ENCODE measurements around the gene CD2. TPM values are rescaled to one million over a fixed set of nuclear protein-coding genes. Genes with fewer than 3 reads are reported as not detected.

Gene CD2
- total RNA-seq, 6 experiments from 2014 or later = 0.13 to 1.5 (median 0.66) TPM

DNA sequence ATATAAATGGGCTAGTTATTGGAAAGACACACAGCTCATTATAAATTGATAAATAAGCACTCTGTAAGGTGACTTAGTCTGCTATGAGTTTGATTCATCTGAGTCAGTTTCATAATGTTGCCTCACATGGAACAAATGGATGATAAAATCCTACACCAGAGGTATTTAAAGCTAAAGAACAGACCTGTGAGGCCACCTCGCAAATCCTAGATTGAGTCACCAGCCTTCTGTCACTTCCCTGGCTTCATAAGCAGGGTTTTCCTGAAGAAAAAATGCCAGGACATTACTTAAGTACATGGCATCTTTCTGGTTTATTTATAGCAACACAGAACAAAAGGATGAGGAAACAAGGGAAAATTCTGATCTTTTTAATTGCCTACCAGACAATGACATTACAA, 18.4 kb downstream of the CD2 start:
- H3K4me3 ChIP-seq = no peak overlapping the region
- H3K36me3 ChIP-seq = no peaks in the 10 kb centered on the region
- no peak for ATAC-seq
- H3K9me3 ChIP-seq = no peaks in the 10 kb centered on the region
- no peak for TF ChIP-seq POLR2A (IDR thresholded peaks at IDR 0.05)
- TF ChIP-seq, protein P1, sequence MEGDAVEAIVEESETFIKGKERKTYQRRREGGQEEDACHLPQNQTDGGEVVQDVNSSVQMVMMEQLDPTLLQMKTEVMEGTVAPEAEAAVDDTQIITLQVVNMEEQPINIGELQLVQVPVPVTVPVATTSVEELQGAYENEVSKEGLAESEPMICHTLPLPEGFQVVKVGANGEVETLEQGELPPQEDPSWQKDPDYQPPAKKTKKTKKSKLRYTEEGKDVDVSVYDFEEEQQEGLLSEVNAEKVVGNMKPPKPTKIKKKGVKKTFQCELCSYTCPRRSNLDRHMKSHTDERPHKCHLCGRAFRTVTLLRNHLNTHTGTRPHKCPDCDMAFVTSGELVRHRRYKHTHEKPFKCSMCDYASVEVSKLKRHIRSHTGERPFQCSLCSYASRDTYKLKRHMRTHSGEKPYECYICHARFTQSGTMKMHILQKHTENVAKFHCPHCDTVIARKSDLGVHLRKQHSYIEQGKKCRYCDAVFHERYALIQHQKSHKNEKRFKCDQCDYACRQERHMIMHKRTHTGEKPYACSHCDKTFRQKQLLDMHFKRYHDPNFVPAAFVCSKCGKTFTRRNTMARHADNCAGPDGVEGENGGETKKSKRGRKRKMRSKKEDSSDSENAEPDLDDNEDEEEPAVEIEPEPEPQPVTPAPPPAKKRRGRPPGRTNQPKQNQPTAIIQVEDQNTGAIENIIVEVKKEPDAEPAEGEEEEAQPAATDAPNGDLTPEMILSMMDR (IDR thresholded peaks at IDR 0.05) = no peak
- H3K27me3 ChIP-seq = no peaks in the 10 kb centered on the region
- DNase-seq = no peak
- no peaks in the 10 kb centered on the region for H3K4me1 ChIP-seq
- 21% methylated on average over 1 of the region's 1 CpG for WGBS (ENCODE audit: insufficient coverage, low coverage, low lambda C conversion rate, missing lambda C conversion rate)
- no peak overlapping the region for H3K27ac ChIP-seq
- intact Hi-C loops (cut with DNase I) = no loop called here

DNA sequence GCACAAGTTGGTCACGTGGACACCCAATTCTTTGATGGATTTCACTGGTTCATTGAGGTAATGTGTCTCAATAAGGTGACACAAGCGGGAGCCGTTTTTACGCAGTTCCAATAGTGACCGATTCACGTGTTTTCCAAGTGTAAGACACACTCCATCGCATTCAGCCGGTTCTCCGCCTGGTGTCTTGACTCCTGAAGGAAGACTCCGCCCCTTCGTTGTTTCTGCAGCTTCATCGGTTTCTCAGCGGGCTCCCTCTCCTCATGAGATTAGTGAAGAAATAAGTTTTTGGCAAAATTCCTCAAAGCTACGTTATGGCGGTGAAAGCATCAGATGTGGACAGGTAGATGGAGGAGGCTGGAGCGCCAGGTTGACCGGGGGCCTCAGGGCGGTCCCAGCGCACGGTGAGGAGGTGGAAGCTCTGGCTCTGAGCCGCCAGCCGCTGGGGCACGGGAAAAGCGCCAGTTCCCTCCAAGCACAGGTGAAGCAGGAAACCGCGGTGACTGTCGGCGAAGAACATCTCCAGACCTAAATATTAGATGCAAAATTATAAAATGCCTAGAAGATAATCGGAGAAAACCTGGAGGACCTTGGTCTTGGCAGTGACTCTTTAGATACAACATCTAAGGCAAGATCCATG, 21.0 kb downstream of the CD2 start:
- WGBS (ENCODE audit: insufficient coverage, low coverage, low lambda C conversion rate, missing lambda C conversion rate) = 82% methylated on average over 26 of the region's 29 CpGs
- H3K27me3 ChIP-seq = no peaks in the 10 kb centered on the region
- H3K4me3 ChIP-seq = no peak overlapping the region
- DNase-seq (no peak), ATAC-seq (no peak)
- TF ChIP-seq, protein P1 (IDR thresholded peaks at IDR 0.05) = no peak
- TF ChIP-seq POLR2A (IDR thresholded peaks at IDR 0.05) = no peak
- no peaks in the 10 kb centered on the region for H3K4me1 ChIP-seq
- H3K9me3 ChIP-seq = no peaks in the 10 kb centered on the region
- intact Hi-C loops (cut with DNase I) = no loop called here
- no peak overlapping the region for H3K27ac ChIP-seq
- H3K36me3 ChIP-seq = no peaks in the 10 kb centered on the region

DNA sequence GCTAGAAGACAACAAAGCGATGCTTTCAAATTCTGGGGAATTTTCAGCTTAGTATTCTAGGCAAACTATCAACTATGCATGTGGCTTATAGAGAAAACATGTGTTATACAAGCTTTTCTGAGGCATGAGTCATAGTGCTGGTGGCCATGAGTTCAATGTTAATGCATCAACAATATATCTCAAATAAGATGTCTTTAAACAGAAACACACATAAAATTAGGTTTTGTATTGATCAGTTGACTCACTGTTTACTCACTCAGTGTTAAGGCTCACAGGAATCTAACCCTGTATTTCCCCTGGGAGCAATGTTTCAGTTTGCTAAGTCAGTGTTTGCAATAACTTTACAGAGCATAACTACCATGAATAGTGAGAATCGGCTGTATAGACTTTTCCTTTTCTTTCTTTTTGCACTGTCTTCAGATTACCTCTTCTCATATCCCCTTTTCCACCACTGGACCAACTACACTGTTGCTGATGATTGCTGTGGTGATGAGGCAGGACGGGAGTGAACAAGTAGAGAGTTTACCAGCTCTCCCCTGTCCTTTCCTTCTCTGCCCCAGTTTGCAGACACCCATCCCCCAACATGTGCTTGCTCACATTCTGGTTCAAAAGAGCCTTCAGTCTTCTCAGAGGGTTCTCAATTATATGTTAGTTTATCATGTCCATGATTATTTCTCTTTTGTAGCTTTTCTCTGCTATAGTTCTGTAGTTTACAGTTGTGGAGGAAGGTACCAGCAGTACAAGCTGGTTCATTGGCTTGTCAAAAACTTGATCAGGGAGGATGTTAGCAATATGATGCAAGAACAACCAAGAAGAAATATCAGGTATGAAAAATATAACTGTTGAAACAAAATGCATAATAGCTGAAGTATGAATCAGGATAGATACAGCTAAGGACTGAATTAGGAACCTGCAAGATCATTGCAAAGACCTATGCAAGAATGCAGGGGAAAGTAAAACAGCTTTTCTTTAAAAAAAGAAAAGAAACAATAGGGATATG, 23.9 kb downstream of the CD2 start:
- TF ChIP-seq POLR2A (IDR thresholded peaks at IDR 0.05) = no peak
- TF ChIP-seq, protein P1 (IDR thresholded peaks at IDR 0.05) = no peak
- no peak overlapping the region for H3K4me3 ChIP-seq
- no peaks in the 10 kb centered on the region for H3K27me3 ChIP-seq
- WGBS (ENCODE audit: insufficient coverage, low coverage, low lambda C conversion rate, missing lambda C conversion rate) = 14% methylated on average over 3 of the region's 3 CpGs
- ATAC-seq (peak; percentile 61 to 98 (median 72)), DNase-seq (no peak)
- no peaks in the 10 kb centered on the region for H3K4me1 ChIP-seq
- no peak overlapping the region for H3K27ac ChIP-seq
- intact Hi-C loops (cut with DNase I) = no loop called here
- H3K9me3 ChIP-seq = no peaks in the 10 kb centered on the region
- H3K36me3 ChIP-seq = no peaks in the 10 kb centered on the region

DNA sequence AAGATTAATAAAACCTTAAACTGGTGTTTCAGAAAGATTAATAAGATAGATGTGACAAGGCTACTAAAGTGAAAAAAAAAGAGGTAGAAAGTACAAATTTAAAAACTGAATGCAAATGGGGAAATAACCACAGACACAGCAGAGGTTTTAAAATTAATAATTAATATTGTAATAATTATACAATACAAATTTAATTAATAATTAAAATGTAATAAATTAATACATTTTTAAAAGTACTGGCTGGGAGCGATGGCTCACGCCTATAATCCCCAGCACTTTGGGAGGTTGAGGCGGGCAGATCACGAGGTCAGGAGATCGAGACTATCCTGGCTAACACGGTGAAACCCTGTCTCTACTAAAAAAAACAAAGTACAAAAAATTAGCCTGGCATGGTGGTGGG, 26.8 kb downstream of the CD2 start:
- DNase-seq (no peak), ATAC-seq (no peak)
- WGBS (ENCODE audit: insufficient coverage, low coverage, low lambda C conversion rate, missing lambda C conversion rate) = 94% methylated on average over 6 of the region's 6 CpGs
- H3K9me3 ChIP-seq = no peaks in the 10 kb centered on the region
- no peaks in the 10 kb centered on the region for H3K27me3 ChIP-seq
- TF ChIP-seq, protein P1 (IDR thresholded peaks at IDR 0.05) = no peak
- TF ChIP-seq POLR2A (IDR thresholded peaks at IDR 0.05) = no peak
- H3K4me3 ChIP-seq = no peak overlapping the region
- intact Hi-C loops (cut with DNase I) = no loop called here
- H3K27ac ChIP-seq = no peak overlapping the region
- H3K4me1 ChIP-seq = no peaks in the 10 kb centered on the region
- H3K36me3 ChIP-seq = no peaks in the 10 kb centered on the region
